Measurements from ENCODE around the gene TBC1D9B. TPM values are rescaled to one million over a fixed set of nuclear protein-coding genes. Genes with fewer than 3 reads are reported as not detected.

The TBC1D9B gene
- total RNA-seq, 2 donors from 2014 or later = 61.6 to 74.1 TPM

DNA sequence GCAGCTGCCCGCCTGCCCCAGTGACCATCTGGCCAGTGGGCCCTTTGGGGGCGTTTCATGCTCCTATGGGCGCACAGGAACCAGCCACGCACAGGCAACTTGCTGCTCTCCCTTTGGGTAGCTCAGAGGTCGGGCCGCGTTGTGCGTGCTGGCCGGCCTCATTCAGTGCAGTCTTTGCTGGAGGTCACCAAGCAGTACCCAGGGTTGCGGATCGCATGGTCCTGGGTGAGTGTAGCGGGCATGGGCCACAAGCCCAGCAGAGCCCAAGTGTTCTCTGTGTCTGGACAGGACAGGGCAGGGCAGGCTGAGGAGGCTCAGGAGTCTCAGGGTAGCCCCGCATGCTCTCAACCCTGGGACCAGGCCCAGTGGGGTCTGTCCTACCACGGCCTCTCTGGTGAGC, 39.2 kb downstream of the TBC1D9B start:
- Mint-ChIP-seq H3K4me3 (no peak overlapping the region), H3K27ac (no peak overlapping the region), H3K36me3 (ENCODE audit: low read depth) (no peaks in the 10 kb centered on the region), H3K4me1 (no peaks in the 10 kb centered on the region), H3K27me3 (no peaks in the 10 kb centered on the region)
- H3K9me3 ChIP-seq (ENCODE audit: control insufficient read depth, low read length, poor library complexity, severe bottlenecking) = no peaks in the 10 kb centered on the region
- DNase-seq = no peak
- no peak for ATAC-seq

DNA sequence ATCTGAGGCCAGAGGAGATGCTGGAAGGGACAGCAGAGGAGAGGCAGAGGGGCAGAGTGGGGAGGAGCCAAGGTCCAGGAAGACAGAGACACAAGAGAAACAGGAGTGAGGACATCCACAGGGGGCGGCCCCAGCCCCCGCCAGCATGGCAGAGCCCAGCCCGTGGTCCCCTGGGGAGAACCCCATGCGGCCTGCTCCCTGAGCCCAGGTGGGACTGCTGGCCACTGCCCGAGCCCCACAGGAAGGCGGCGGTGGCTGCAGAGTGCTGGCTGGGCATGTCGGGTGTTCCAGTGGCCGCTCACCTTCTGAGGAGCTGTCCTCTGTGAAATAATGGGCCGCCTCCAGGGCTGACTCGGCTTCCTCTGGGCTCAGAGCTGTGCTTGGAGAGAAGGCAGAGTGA, 40.2 kb downstream of the TBC1D9B start:
- H3K27ac Mint-ChIP-seq = peak overlapping the region; percentile 79

DNA sequence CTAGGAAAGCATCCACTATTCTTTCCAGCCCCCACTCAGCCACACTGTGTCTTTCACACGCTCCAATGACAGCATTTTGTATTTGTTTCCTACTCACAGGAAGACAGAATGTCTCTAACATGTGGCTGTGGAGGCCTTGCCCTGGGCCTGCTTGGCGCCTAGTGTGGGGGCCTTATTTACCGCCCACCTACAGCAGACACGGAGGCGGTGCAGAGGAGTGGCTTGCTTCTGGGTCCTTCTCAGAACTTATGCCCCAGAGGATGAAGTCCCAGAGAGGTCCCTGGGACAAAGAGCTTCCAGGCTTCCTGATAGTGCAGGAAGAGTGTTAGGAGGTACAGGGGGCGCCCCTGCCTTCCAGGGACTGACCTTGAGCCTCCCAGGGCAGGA, 40.6 kb downstream of the TBC1D9B start:
- no peaks in the 10 kb centered on the region for H3K27me3 Mint-ChIP-seq
- DNase-seq = no peak
- H3K4me3 Mint-ChIP-seq = no peak overlapping the region
- ATAC-seq = no peak
- H3K4me1 Mint-ChIP-seq = no peaks in the 10 kb centered on the region
- no peaks in the 10 kb centered on the region for H3K9me3 ChIP-seq (ENCODE audit: control insufficient read depth, low read length, poor library complexity, severe bottlenecking)
- H3K27ac Mint-ChIP-seq = peak overlapping the region; percentile 79
- no peaks in the 10 kb centered on the region for H3K36me3 Mint-ChIP-seq (ENCODE audit: low read depth)

More for the DNA sequence above, 40.2 kb downstream of the TBC1D9B start:
- Mint-ChIP-seq H3K27me3 (no peaks in the 10 kb centered on the region), H3K36me3 (ENCODE audit: low read depth) (no peaks in the 10 kb centered on the region), H3K4me1 (no peaks in the 10 kb centered on the region), H3K4me3 (no peak overlapping the region)
- no peaks in the 10 kb centered on the region for H3K9me3 ChIP-seq (ENCODE audit: control insufficient read depth, low read length, poor library complexity, severe bottlenecking)
- ATAC-seq (no peak), DNase-seq (no peak)

DNA sequence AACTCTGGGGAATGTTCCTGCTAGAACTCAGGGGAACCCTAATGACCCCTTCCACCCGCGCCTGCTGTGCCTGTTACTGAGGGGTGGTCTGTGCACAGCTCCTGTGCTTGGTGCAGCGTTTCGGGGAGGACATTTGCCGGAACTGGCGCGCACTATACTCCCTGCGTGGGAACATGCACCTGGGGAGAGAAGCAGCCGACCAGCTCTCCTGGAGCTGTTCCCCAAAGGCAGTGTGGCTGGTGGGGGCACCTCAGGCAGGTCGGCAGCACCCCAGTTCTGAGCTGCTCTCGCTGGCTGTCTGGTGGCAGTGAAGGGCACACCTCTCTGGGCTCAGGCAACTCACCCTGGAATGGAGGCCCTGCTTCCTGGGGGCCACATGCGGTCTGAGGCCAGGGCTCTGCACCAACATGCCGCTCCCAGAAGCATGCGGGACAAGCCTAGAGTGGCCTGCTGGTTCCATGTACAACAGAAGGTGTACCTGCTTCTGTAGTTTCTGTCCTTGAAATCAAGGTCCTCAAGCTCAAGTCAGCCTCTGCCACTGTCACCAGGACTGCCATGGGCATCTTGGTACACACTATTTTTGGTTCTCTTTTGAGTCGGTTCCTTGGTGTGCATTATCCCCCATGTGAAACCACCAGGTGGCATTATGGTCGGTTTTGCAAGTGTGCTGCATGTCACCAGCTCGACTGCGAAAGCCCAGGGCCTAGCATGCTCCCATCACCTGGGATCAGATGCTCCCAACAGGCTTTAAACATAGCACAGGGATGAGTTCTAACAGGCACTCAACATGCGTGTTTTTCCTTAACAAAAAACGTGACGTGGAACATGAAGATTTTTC, 41.2 kb downstream of the TBC1D9B start:
- no peak for DNase-seq
- ATAC-seq = no peak
- H3K4me3 Mint-ChIP-seq = no peak overlapping the region
- H3K27ac Mint-ChIP-seq = peak overlapping the region; percentile 79
- no peaks in the 10 kb centered on the region for H3K27me3 Mint-ChIP-seq
- H3K9me3 ChIP-seq (ENCODE audit: control insufficient read depth, low read length, poor library complexity, severe bottlenecking) = no peaks in the 10 kb centered on the region
- H3K4me1 Mint-ChIP-seq = no peaks in the 10 kb centered on the region
- no peaks in the 10 kb centered on the region for H3K36me3 Mint-ChIP-seq (ENCODE audit: low read depth)

DNA sequence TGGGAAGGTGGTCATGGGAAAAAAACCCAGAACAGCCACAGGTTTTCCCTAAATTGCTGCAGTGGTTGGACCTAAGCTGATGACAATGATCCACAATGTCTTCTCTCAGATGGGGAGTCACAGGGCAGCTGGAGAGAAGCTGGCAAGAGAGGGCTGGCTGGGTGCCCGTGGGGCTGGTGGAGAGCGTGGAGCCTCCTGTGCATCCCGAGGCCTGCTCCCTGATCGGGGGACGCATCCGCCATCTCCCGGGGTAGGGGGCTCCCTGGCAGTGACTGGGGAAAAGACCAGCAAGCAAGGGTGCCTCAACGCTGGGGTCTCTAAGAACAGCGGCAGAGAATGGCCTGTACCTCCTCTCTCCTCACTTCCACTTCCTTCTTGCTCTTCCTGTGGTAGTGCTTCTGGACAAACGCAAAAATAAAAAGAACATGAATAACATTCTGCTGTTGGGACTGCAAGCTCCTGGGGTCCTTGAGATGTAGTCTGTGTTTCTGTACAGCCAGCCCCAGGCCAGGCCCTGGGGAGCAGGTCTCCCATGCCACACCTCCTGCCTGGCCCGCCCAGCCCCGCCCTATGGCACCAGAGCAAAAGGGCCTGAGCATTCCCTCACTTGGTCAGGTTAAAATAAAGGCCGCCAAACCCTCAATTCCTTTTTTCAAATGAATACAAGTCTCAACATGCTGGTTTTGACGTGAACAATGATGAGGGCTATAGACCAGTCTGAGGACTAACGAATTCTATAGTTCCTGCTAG, 42.0 kb downstream of the TBC1D9B start:
- no peak overlapping the region for H3K27ac Mint-ChIP-seq
- no peaks in the 10 kb centered on the region for H3K4me1 Mint-ChIP-seq
- H3K4me3 Mint-ChIP-seq = no peak overlapping the region
- H3K9me3 ChIP-seq (ENCODE audit: control insufficient read depth, low read length, poor library complexity, severe bottlenecking) = no peaks in the 10 kb centered on the region
- DNase-seq (no peak), ATAC-seq (no peak)
- H3K27me3 Mint-ChIP-seq = no peaks in the 10 kb centered on the region
- no peaks in the 10 kb centered on the region for H3K36me3 Mint-ChIP-seq (ENCODE audit: low read depth)

DNA sequence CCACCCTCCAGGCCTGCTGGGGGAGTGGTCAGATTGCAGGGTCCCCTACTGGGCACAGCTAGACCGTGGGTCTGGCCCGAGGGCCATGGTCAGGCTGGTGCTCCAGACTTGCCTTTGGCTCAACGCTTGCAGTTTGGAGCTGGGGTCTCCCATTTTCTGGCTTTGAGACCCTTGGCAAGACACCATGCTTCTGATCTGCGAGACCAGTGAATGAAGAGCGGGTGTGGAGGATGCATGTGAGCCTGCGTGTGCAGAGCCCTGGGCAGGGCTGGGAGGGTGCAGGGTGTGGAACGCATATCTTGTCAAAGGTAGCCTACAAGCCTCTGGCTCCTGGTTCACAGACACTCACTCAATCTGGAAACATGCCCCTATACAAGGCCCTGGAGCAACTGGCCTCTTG, 43.0 kb downstream of the TBC1D9B start:
- H3K9me3 ChIP-seq (ENCODE audit: control insufficient read depth, low read length, poor library complexity, severe bottlenecking) = no peaks in the 10 kb centered on the region
- no peaks in the 10 kb centered on the region for H3K27me3 Mint-ChIP-seq
- DNase-seq = no peak
- no peak overlapping the region for H3K4me3 Mint-ChIP-seq
- no peaks in the 10 kb centered on the region for H3K4me1 Mint-ChIP-seq
- no peak for ATAC-seq
- no peak overlapping the region for H3K27ac Mint-ChIP-seq
- H3K36me3 Mint-ChIP-seq (ENCODE audit: low read depth) = no peaks in the 10 kb centered on the region

DNA sequence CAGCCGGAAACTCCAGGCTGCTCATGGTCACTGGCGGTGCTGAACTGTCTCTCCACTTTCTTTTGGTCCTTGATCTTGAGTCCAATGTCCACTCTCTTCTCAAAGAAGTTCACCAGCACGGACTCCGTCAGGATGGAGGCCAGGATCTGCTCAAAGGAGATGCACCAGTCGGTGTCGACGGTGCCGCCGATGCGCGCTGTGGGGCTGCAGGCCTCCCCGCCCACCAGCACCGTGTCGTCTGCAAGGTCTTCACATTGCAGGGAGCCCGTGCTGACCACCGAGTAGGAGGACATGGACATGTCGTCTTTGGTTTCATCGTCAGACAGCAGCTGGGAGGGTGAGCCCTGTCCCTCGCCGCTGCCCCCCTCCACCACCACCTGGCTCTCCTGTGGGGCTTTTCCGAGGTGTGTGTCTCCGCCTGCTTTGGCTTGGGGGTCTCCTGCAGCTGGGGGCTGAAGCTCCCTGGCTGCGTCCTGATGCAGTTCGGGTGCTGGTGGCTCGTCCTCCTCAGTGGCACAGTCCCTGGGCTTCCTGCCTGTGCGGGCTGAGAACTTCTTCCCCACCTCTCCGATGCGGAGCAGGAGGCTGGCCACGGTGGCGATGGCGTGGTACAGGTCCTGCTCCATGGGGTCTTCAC, 44.1 kb downstream of the TBC1D9B start:
- Mint-ChIP-seq H3K4me3 (no peak overlapping the region), H3K4me1 (peaks cover 4% of the 10 kb centered on the region), H3K36me3 (ENCODE audit: low read depth) (peaks cover 3% of the 10 kb centered on the region), H3K27me3 (no peaks in the 10 kb centered on the region), H3K27ac (no peak overlapping the region)
- H3K9me3 ChIP-seq (ENCODE audit: control insufficient read depth, low read length, poor library complexity, severe bottlenecking) = no peaks in the 10 kb centered on the region
- DNase-seq = no peak
- ATAC-seq = no peak

DNA sequence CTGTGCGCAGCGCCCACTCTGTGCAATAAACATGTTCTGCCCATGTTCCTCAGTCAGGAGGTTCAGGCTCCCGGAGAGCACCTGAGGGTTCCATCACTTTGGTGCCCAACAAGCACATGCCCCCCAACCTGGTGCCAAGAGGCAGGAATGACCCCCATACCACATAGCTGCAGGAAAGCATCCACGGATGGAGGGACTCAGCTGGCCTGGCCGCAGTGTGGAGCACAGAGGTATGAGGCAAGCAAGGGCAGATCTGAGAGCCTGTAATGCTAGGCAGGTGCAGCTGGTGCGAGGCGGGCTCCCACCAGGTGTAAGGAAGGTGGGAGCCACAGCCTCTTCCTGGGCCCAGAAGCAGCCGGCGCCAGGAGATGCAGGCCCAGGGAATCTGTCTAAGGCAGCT, 44.8 kb downstream of the TBC1D9B start:
- no peaks in the 10 kb centered on the region for H3K9me3 ChIP-seq (ENCODE audit: control insufficient read depth, low read length, poor library complexity, severe bottlenecking)
- no peaks in the 10 kb centered on the region for H3K27me3 Mint-ChIP-seq
- H3K36me3 Mint-ChIP-seq (ENCODE audit: low read depth) = peaks cover 3% of the 10 kb centered on the region
- no peak for ATAC-seq
- H3K4me3 Mint-ChIP-seq = no peak overlapping the region
- DNase-seq = no peak
- H3K4me1 Mint-ChIP-seq = peaks cover 7% of the 10 kb centered on the region
- no peak overlapping the region for H3K27ac Mint-ChIP-seq

DNA sequence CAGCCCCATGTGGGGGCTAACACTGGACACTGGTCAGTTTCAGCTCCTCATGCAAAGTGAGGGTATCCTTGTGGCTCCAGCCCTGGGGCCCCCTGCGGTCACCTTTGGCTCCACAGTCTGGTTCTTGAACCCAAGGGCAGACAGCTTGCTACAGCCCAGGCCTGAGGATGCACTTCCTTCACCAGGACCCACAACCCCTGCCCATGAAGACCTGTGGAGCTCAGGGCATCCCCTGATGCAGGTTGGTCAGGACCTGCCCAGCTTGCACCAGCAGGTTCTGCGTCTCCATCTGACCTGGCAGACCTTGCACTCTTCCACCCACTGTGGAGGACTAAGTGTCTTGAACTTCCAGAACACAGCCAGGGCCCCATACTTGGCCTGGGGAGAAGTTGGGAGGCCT, 45.4 kb downstream of the TBC1D9B start:
- Mint-ChIP-seq H3K4me3 (no peak overlapping the region), H3K4me1 (peaks cover 8% of the 10 kb centered on the region), H3K36me3 (ENCODE audit: low read depth) (peaks cover 3% of the 10 kb centered on the region), H3K27me3 (no peaks in the 10 kb centered on the region), H3K27ac (no peak overlapping the region)
- no peaks in the 10 kb centered on the region for H3K9me3 ChIP-seq (ENCODE audit: control insufficient read depth, low read length, poor library complexity, severe bottlenecking)
- ATAC-seq (no peak), DNase-seq (no peak)

DNA sequence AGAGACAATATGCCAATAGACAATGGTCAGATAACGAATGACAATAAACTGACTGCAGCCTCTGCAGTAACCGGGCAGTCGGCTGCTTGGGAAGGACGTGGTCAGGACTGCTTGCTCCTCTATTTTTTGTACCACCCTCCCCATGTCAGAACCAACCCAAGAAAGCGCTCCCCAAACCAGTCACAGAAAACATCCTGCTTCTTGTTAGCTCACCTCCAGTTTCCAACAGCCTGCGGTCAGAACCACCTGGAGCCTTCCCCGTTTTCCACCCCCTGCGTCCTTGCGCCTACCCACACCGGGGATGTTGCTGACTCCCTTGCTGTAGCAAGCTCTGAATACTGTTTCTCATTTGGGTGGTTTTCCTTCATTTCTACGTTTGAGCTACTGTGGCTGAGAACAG, 47.4 kb downstream of the TBC1D9B start:
- DNase-seq = no peak
- ATAC-seq = no peak
- H3K9me3 ChIP-seq (ENCODE audit: control insufficient read depth, low read length, poor library complexity, severe bottlenecking) = no peaks in the 10 kb centered on the region
- Mint-ChIP-seq H3K27me3 (no peaks in the 10 kb centered on the region), H3K4me3 (peak overlapping the region; percentile 66), H3K27ac (peak overlapping the region; percentile 34), H3K36me3 (ENCODE audit: low read depth) (peaks cover 3% of the 10 kb centered on the region), H3K4me1 (peaks cover 10% of the 10 kb centered on the region)

DNA sequence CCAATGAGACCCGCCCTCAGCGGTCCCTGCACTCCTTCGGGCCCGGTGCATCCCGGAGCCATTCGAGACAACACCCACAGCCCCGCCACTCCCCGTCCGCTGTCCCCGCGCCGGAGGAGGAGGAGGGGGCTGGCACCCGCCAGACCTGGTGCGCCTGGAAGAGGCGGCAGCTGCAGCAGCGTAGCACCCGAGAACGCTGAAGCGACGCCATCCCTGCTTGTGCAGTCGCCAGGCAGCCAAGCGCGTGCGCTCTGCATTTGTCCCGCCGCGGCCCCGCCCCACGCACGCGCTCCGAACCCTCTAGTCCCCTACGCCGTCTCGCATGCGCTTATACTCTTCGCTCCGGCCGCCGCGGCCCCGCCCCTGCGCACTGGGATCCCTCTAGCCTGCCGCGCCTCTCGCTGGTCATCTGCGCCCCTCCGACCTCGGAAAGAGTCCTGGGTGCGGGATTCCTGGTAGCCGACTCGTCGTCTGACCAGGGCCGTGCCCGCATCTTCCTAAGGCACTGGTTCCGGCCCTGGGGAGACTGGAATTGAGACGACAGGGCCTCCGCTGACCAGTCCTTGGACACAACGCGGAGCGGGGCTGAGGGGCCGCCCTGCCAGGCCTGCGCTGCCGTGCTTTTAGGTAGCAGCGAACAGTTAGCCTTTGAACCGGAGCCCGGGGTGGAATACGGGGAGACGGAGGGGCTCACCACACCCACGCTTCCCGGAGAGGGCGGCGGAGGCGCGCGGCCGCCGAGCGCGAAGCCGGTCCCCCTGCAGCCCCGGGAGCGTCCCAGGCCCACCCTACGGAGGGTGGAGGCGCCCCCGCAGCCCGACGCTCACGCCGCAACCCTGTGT, 48.9 kb downstream of the TBC1D9B start, which contains the start of gene MRNIP:
Gene MRNIP (minus strand): TSS at position 232 of the 842 bp plus-strand sequence. CDS start 21 bp downstream, at position 211.
- Mint-ChIP-seq H3K27ac (peak within 1 kb of the TSS; percentile 86), H3K4me3 (peak within 1 kb of the TSS; percentile 96), H3K4me1 (peaks cover 10% of the 10 kb centered on the region), H3K27me3 (no peaks in the 10 kb centered on the region), H3K36me3 (ENCODE audit: low read depth) (peaks cover 3% of the 10 kb centered on the region)
- no peaks in the 10 kb centered on the region for H3K9me3 ChIP-seq (ENCODE audit: control insufficient read depth, low read length, poor library complexity, severe bottlenecking)
- ATAC-seq (peak; percentile 97), DNase-seq (peak; percentile 78 to 80 (median 79))

DNA sequence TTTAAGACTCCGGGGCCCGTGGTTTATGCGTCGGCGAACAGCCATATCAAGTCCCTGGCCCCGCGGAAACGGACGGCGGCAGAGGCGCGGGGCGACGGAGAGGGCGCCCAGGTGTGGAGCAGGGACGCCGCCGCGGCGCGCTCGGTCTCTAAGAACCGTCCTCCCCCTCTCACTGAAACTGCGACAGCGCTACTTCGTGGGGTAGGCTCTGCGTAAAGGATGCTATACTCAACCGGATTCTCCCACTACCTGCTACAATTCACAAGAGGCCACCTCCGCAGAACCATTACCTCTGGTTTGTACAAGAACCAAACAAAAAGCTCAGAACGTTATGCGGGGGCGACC, 49.5 kb downstream of the TBC1D9B start:
- ATAC-seq = peak; percentile 71
- Mint-ChIP-seq H3K27me3 (no peaks in the 10 kb centered on the region), H3K36me3 (ENCODE audit: low read depth) (peaks cover 3% of the 10 kb centered on the region), H3K4me1 (peaks cover 10% of the 10 kb centered on the region), H3K4me3 (peak overlapping the region; percentile 96), H3K27ac (peak overlapping the region; percentile 86)
- no peaks in the 10 kb centered on the region for H3K9me3 ChIP-seq (ENCODE audit: control insufficient read depth, low read length, poor library complexity, severe bottlenecking)
- DNase-seq = peak; percentile 34 to 36 (median 34)

DNA sequence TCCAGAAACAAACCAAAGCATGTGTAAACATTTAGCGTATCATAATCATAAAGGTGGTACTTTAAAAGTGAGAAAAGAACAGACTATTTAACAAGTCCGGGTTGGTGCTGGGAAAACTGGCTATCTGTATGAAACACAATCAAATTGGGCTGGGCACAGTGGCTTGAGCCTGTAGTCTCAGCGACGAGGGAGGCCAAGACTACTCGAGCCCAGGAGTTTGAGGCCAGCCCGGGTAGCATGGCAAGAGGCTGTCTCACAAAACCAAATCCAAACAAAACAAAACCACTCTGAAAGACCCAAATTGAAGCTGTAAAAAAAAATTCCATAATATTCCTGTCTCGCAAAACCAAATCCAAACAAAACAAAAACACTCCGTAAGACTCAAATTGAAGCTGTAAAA, 53.3 kb downstream of the TBC1D9B start:
- H3K9me3 ChIP-seq (ENCODE audit: control insufficient read depth, low read length, poor library complexity, severe bottlenecking) = no peaks in the 10 kb centered on the region
- ATAC-seq (no peak), DNase-seq (no peak)
- Mint-ChIP-seq H3K27me3 (no peaks in the 10 kb centered on the region), H3K27ac (no peak overlapping the region), H3K4me1 (peaks cover 15% of the 10 kb centered on the region), H3K4me3 (no peak overlapping the region), H3K36me3 (ENCODE audit: low read depth) (peaks cover 8% of the 10 kb centered on the region)
